Islet of Langerhans (tissue), 1 donor: ENCODE measurements around the gene SERPINE3.

Source experiments
- FAIRE-seq: peaks from one replicate; lab custom pipeline; 2011; peaks lifted over from hg19 to GRCh38; lab: Jason Lieb, UNC

The SERPINE3 gene

DNA sequence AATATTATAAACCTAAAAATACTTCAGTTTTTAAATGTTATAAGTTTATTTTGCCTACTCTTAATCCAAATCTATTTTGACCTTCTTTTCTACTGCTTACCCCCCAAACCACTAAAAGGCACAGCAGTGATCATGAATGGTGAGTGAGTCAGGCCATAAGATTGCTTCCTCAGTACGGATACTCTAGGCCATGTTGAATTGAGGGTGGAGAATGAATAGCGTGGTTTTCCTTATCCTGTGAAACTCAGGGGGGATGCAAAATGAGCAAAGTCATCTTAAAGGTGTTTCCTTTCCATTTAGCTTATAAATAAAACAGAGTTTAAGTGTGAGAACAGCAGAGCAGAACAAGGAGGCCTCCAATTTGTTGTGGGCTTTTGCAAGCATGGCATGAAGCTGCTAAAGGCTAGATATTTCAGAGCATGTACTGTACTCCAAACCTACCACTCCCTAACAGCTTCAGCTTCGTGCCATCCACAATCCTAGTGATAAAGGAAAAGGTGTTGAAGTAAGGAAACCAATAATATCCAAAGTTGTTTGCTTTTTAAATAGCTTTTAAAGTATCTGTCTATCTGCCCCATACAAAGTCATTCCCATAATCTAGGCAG, 25.0 kb downstream of the SERPINE3 start:
- no peak for FAIRE-seq

- FAIRE-seq: no peak
Observed at GRCh38 chr13:51370116-51370515, 30.6 kb downstream of the SERPINE3 start.

DNA sequence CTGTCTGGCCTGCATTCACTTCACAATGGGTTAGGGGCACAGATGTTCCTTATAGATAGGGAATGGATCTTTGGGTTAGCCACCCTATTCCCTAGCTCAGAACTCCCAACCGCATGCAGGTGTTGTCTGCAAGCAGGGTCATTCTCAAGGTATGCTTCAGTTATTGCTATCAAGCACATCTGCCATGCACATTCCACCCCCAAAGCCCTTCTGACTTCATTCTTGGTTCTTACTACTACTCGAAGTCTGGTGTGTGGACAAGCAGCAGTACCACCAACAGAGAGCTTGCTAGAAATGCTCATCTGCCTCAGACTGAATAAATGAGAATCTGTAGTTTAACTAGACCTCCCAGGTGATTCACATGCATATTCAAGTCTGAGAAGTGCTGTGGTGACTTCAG, 31.3 kb downstream of the SERPINE3 start:
- no peak for FAIRE-seq

GRCh38 chr13:51371768-51372399, 32.4 kb downstream of the SERPINE3 start:
- FAIRE-seq: no peak

GRCh38 chr13:51373451-51373850, 34.0 kb downstream of the SERPINE3 start:
- FAIRE-seq: peak; percentile 75

DNA sequence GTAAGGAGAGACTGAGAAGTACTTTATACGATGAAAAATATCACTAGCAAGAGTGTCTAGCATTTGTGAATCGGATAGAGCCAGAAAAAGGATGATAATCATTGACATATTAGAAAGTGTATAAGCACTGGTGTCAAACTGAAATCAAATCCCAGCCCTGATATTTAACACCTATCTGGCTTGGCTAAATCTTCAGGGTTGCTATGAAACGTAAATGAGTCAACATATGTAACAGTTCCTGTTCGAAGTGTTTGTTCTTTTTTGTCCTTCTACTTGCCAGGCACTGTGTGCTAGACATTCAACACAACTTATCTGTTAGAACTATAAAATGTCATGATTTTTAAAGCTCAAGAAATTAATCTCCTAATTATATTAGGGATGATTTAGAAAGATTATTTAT, 40.8 kb downstream of the SERPINE3 start:
- FAIRE-seq: peak; percentile 98

- FAIRE-seq: no peak
Observed at GRCh38 chr13:51385114-51385513, 45.6 kb downstream of the SERPINE3 start.

GRCh38 chr13:51394724-51395123, 55.2 kb downstream of the SERPINE3 start:
- FAIRE-seq: peak; percentile 68

- FAIRE-seq: no peak
Observed at GRCh38 chr13:51396352-51396751, 56.9 kb downstream of the SERPINE3 start.

- FAIRE-seq: peak; percentile 30
Observed at GRCh38 chr13:51397262-51397941, 57.9 kb downstream of the SERPINE3 start.

DNA sequence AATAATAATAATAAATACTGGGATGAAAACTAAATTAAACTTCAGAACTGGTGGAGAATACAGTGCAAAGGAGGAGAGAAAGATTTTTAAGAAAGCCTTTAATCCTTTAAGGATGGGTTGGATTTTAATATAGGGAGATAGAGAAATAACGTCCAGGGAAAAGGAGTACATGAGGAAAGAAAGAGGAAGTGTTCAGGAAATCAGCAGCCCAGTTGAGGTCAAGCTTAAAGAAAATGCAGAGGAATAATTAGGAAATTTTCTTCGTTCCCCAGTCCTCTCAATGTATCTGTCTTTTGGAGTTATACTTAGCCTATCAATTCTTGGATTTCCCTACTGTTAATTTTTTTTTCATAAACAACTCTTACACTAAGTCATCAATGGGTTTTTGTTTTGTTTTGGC, 65.7 kb downstream of the SERPINE3 start:
- peak; percentile 53 for FAIRE-seq

DNA sequence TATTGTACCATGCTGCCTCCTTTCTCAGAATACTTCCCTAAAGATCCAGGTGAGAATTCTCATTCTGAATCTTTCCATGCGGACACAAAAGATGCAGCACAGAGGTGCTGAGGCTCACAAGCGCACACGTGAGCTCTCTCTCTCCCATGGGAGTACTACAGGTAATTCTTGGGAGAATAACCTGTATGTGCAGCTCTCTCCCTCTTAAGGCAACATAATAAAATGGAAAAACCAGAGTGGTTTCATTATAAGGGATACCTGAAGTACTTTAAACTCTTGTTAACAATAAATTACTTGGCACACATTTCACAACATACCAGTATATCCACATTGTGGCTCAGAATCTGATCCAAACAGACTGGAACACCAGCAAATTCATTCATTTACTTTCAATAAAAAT, 72.9 kb downstream of the SERPINE3 start:
- no peak for FAIRE-seq
